Activated CD4-positive, alpha-beta T cell treated with anti-CD3 and anti-CD28 coated beads for 4 hours (primary cell): ENCODE measurements around the gene TRMT112.

ENCODE experiments used
- DNase-seq, 2 donors: peaks; one replicate each; pipeline ENCODE4 v3.0.0-alpha.2; 2020

The TRMT112 gene

DNA sequence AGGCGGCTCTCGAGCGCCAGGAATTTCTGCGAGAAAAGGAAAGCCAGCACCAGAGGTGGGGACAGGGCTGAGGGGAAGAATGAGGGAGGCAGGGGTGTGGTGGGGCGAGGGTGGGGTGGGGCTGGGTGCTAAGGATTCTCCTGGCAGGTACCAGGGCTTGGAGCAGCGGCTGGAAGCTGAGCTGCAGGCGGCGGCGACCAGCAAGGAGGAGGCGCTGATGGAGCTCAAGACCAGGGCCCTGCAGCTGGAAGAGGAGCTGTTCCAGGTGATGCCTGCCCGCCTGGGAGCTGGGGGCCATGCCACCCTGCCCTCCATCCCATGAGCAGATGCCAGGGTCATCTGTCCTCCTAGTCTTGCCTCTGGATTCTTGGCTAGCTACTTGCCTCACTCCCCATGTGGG is 32.0 kb upstream of the TRMT112 start:
- DNase-seq, result no peak

DNA sequence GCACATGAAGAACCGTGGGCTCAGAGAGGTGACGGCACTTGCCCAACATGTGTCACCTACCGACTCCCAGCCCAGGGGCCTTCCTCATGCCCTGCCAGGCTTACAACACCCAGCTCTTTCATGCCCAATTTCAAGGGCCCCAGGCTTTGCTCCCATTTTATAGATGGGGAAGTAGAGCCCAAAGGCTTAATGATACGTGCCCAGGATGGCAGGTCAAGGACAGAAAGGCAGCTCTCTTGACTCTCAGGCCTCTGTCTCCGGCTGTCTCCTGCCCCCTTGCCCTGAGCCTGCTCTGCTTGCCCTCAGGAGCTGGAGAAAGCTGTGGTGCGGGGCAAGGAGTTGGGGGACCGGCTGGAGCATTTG is 31.6 kb upstream of the TRMT112 start:
- DNase-seq, result no peak

DNA sequence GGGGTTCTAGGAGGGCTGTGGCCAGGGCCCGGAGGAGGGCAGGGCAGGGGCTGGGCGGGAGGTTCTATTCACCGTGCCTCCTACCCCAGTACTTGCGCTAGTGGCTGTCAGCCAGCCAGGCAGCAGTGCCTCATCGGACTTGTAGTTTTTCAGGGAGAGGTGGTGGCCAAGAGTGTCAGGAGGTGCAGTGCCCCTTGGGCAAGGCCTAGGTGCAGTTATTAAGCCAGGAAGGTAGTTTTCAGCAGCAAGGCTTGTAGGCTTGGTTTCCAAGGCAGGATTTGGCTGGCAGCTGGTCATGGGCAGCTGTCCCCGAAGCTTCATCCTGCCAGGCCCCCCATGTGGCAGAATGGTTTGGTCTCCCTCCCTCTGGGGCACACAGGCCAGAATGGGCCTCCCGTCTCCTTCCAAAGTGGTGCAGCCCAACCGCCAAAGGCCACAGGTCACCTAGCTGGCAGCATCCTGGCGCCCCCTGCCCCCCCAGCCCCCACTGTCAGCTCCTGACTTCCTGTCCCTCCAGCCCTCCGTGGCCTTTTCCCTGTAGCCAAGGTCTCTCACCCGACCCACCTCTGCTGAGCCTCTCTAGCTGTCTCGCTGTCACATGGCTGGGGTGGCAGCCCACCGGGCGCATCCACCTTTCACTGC is 31.1 kb upstream of the TRMT112 start:
- no peak for DNase-seq

DNA sequence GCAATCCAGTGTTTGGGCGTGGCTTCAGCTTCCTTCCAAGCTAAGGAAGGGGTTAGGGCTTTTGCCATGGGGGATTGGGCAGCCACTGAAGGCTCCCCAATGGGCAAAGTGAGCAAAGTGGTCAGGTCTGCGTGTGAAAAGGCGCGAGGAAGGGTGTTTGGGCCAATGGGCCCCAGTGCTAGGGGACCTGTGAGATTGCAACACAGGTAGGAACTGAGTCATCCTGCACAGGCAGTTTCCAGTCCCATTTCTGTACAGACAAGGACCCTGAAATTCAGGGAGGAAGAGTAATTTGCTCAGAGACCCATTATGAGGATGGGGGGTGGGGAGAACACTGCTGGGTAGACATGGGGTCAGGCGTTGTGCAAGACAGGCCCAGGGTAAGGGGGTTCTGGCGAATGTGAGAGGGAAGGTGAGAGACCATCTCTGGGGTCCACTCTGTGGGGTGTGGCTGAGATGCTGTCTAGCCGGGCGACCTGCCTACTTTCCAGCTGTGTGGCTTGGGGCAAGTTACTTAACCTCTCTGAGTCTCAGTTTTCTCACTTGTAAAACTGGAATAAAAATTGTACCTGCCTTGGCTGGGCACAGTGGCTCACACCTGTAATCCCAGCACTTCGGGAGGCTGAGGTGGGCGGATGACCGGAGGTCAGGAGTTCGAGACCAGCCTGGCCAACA is 30.0 kb upstream of the TRMT112 start:
- no peak for DNase-seq

DNA sequence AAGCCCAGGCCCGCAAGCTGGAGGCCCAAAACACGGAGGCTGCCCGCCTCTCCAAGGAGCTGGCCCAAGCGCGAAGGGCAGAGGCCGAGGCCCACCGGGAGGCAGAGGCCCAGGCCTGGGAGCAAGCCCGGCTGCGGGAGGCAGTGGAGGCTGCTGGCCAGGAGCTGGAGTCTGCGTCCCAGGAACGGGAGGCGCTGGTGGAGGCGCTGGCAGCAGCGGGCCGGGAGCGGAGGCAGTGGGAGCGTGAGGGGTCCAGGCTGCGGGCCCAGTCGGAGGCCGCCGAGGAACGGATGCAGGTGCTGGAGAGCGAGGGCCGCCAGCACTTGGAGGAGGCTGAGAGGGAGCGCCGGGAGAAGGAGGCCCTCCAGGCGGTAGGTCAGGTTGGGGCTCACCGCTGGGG is 27.4 kb upstream of the TRMT112 start:
- DNase-seq, result no peak

DNA sequence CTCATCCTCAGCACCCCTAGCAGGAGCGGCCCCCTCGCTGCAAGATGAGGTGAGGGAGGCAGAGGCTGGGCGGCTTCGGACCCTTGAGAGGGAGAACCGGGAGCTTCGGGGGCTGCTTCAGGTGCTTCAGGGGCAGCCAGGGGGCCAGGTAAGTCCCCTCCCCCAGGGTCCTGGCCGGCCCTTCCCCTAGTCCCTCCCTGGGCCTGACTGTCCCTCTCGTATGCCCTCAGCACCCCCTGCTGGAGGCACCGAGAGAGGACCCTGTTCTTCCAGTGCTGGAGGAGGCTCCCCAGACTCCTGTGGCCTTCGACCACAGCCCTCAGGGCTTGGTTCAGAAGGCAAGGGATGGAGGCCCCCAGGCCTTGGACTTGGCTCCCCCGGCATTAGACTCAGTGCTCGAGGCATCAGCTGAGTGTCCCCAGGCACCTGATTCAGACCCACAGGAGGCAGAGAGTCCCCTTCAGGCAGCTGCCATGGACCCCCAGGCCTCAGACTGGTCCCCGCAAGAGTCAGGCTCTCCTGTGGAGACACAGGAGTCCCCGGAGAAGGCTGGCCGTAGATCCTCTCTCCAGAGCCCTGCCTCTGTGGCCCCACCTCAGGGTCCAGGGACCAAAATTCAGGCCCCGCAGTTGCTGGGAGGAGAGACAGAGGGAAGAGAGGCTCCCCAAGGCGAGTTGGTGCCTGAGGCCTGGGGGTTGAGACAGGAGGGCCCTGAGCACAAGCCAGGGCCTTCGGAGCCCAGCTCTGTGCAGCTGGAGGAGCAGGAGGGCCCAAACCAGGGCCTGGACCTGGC is 26.6 kb upstream of the TRMT112 start:
- no peak for DNase-seq

DNA sequence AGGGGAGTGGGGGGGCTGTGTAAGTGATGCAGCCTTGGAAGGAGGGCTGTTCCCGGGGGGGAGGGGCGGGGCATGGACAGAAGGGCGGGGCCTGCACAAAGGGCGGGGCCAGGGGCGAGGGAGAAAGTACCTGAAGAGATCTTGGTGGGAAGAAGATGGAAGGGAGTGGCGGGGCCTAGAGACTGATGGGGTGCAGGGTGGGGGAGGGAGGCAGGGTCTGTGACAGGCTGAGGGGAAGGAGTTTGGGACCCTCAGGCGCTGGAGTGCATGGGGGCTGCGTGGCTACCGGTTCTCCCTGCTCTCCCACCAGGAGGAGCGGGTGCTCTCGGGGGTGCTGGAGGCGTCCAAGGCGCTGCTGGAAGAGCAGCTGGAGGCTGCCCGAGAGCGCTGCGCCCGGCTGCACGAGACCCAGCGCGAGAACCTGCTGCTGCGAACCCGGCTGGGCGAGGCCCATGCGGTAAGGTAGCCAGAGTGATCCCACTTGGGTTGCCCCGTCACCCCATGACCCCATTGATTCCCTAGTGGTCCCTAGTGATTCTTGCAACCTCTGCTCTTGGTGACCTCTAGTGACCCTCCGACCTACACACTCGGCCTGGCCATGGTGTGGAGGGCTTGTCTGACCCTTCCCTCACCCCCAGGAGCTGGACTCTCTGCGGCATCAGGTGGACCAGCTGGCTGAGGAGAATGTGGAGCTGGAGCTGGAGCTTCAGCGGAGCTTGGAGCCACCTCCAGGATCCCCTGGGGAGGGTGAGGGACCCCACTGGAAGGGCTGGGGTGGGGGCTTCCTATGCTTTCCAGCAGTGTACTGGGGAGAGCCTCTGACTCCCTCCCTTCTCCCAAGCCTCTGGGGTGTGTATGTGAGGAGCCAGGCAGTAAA is 25.7 kb upstream of the TRMT112 start:
- no peak for DNase-seq

DNA sequence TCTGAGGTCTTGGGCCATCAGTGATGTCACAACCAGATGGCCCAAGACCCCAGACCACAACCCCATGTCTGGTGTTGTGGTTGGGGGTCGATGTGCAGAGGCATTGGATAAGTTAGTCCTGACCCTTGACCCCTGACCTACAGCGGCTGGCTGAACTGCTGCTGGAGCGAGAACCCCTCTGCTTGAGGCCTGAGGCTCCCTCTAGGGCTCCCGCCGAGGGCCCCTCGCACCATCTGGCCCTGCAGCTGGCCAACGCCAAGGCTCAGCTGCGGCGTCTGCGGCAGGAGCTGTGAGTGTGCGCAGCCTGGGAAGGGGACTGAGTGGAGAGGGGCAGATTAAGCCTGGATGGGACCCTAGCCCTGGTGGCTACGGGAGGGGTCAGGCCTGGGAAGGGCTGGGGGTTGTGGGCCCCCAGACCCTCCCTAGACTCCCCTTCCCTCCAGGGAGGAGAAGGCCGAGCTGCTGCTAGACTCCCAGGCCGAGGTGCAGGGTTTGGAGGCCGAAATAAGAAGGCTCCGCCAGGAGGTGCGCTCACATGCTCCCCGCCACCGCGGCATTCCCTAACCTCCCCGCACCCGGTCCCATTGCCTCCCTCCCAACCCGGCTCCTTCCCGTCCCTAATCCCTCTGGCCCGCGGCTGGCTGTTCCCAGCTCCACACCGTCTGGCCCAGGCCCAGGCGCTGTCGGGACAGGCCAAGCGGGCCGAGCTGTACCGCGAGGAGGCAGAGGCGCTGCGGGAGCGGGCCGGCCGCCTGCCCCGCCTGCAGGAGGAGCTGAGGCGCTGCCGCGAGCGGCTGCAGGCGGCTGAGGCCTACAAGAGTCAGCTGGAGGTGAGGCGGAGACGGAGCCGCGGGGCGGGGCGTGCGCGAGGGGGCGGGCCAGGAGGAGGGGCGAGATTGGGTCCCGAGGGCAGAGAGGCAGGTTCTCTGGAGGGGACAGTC is 24.8 kb upstream of the TRMT112 start:
- DNase-seq, result peak; percentile 81 to 91

DNA sequence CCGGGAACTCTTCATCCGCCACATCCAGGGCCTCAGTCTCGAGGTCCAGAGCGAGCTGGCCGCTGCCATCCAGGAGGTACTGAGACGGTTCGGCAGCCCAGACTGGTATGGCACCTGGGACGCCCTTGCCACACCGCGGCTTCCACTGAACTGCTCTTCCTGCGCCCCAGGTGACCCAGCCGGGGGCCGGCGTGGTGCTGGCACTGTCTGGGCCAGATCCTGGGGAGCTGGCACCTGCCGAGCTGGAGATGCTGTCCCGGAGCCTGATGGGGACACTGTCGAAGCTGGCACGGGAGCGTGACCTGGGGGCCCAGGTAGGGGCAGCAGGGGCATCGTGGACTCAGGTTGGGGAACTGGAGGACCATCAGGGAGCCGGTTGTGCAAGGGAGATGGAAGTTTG is 24.1 kb upstream of the TRMT112 start:
- no peak for DNase-seq

DNA sequence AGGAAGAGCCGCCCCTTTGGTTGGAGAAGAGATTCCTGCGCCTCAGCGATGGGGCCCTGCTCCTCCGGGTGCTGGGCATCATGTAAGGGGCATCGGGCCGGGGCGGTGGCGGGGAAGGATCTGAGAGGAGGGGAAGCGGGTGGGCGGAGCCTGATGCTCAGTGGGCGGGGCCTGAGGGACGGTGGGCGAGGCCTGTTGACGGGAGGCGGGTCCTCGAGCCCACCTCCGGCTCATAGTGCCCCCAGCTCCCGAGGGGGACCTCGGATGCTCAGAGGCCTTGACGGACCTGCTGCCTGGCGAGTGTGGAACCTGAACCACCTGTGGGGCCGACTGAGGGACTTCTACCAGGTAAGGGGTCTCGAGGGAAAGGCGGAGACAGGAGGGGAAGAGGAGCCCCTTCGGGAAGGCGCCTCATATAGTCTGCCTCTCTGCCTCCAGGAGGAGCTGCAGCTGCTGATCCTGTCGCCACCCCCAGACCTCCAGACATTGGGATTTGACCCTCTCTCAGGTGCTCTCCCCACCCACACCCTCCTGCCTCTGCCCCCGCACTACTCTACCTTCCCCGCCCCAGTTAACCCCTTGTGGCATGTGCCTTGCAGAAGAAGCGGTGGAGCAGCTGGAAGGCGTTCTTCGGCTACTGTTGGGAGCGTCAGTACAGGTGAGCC is 23.4 kb upstream of the TRMT112 start:
- DNase-seq, result peak; percentile 73

DNA sequence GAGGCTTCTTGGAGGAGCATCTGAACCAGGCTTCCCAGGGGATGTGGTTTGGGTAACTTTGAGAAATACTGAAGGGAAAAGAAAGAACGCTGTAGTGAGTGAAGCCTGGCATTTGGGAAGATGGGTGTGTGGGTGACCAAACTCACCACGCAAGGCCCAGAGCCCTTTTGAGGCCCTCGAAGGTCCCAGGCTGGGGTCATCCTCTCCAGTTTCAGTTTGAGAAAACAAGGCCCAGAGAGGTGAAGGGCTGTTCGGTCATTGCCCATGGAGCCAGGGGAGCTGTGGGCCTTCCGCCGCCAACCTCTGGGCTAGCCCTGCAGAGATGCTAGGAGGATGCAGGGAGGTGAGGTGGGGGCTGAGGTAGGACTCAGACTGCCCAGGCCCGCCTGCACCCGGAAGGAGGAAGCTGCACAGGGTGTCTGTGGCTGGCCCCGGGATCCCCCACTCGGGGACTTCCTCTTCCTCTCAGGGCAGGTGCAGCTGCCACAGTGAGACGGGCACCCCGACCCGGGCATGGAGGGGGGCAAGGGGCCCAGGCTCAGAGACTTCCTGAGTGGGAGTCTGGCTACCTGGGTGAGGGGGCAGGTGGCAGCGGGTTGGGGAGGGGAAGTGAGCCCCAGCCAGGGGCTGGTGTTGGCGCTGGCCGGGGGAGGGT is 22.5 kb upstream of the TRMT112 start, which contains the start of gene CCDC88B:
Gene CCDC88B, plus strand, starts transcription at position 451 of the 655 bp plus-strand sequence. Its CDS starts 63 bp downstream, at position 514.
- DNase-seq, result peak; percentile 78 to 83

DNA sequence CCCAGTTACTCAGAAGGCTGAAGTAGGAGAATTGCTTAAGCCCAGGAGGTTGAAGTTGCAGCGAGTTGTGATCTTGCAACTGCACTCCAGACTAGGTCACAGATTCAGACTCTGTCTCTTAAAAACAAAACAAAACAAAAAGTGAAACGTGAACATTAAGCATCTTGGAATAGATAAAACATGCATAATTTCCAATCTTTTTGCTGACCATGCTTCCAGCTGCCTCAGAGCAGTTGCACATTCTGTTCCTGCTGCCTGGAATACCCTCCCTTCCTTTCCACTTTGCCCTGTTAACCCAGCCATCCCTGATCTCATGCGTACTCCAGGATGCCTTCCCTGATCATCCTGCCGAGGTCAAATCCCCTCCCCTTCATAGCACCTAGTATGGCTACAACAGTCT is 21.9 kb upstream of the TRMT112 start:
- DNase-seq, result no peak

DNA sequence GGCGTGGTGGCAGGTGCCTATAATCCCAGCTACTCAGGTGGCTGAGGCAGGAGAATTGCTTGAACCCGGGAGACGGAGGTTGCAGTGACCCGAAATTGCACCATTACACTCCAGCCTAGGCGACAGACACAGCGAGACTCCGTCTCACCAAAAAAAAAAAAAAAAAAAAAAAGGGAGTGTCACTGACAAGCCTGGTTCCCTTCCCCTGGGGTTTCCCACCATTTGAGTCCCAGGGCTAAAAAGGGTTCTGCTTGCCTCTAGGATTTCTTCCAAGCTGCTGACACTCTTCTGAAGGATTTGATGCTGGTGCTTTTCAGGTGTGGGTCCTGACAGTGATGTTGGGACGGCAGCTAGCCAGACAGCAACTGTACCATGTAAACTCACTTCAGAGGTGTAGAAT is 21.4 kb upstream of the TRMT112 start:
- DNase-seq, result no peak

DNA sequence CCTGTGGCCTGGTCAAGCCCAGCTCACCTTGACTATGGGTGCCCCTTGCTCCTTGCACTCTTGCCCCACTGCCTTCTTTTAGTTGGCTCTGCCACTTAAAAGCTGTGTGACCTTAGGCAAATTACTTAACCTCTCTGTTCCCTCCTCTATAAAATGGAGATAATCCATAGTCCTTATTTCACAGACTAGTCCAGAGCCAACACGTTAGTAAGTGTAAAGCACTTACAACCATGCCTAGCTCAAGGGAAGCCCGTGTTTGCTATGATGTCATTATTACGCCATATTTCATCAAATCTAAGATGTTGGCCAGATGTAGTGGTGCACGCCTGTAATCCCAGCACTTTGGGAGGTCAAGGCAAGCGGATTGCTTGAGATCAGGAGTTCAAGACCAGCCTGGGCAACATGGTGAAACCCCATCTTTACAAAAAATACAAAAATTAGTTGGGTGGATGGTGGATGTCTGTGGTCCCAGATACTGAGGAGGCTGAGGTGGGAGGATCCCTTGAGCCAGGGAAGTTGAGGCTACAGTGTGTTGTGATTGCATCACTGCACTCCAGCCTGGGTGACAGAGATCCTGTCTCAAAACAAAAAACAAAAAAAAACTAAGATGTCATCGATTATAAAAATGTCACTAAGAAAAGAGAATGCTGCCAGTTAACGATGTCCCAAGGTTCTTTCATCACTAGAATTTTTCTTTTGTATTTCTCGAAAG is 20.3 kb upstream of the TRMT112 start:
- no peak for DNase-seq

DNA sequence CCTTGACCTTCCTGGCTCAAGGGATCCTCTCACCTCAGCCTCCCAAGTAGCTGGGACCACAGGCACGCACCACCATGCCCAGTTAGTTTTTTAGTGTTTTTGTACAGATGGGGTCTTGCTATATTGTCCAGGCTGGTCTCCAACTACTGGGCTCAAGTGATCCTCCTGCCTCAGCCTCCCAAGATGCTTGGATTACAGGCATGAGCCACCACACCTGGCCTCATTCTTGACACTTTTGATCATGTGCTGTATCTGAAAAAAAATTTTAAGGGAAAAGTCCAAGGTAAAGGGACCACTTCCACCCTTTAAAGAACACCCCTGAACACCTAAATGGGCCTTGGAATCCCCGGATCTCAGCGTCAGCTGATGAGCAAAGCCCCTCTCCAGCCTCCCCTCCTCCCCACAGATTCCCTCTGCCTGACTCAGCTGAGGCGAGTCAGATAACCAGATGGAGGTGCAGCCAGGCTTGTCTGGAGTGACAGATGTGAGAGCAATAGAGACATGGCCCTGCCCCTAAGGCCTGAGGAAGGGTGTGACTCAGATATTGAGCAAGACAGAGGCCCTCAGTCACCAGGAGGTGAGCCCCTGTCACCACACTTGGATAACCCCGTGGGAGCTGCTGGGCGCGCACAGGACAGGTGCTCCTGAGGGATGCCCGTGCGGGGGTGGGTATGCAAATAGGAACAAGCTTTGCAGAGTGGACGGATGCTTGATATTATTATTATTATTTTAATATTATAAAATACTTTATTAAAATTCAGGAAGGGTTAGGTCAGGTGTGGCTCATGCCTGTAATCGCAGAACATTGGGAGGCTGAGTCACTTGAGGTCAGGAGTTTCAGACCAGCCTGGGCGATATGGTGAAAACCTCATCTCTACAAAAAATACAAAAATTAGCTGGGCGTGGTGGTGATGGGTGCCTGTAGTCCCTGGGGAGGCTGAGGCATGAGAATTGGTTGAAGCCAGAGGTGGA is 17.7 kb upstream of the TRMT112 start:
- DNase-seq, result no peak

DNA sequence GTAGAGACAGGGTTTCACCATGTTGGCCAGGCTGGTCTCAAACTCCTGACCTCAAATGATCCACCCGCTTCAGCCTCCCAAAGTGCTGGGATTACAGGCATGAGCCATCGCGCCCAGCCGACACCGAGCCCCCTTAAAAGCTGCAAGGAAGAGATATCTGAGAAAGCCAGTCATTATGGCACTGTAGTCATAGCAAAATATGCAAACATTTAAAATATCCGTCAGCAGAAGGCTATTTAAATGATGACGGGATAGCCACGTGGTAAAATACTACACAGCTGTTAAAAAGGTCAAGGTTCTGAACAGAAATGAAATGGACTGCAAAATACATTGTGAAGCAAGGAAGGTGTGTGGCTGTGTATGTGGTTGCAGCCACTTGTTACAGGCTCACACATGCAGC is 16.2 kb upstream of the TRMT112 start:
- DNase-seq, result no peak

DNA sequence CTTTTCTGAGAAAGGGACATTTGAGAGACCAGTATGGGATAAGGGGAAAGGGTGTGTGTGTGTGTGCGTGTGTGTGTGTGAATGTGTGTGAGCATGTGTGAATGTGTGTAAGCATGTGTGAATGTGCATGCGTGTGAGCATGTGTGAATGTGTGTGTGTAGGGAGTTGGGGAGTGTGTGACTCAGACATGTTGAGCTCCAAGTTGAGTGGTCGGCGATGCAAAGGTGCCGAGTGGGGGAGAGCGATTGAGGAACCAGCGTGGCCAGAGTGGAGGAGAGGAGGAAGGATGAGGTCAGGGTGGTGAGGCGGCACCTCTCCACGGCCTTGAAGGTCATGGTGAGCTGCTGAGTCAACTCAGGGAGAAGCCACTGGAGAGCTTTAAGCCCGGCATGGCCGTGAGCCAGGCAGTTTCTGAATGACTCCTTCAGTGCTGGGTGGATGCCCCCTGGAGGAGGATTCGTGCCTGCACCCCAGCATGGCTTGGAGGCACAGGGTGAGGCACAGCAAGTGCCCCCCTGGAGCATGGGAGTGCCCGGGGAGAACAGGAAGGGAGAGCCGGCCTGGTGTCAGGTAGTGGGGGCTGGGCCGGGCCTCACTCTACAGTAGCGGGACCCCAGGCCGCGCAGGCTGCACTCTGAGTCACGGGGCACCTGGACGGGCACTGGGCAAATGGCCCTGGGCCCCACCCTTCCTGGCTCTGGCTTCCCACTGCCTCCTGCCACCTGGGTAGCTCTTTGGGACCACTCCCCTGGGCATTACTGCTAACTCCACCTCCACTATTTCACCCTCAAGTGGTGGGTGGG is 14.4 kb upstream of the TRMT112 start:
- peak; percentile 62 to 64 for DNase-seq

DNA sequence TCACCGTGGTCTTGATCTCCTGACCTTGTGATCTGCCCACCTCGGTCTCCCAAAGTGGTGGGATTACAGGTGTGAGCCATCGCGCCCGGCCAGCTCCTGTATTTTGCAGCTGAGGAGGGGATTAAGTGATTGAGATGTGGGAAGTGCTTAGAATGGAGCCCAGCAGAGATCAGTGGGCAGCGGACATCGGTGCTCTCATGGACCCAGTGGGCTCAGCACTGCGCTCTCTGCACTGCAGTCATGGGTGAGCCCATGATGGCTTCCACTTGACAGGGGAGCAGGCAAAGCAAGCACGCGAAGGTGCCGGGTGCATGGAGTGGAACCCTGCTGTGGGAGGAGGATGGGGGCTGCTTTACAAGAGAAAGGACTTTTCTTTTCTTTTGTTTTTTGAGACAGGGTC is 13.5 kb upstream of the TRMT112 start:
- no peak for DNase-seq
